Stomach (tissue), 9 donors: ENCODE results near the gene CCM2L. TPM values are rescaled to one million over a fixed set of nuclear protein-coding genes. Genes with fewer than 3 reads are reported as not detected.

Experiments
- DNase-seq, 2 donors: peaks; one replicate each; pipeline versions ENCODE4 v3.0.0 to v3.0.0-alpha.2; 2013 to 2019
- H3K27ac ChIP-seq, 5 donors: fragments of 200-600 bp in 4 of 5; sonication (generic) in 4 of 5; one replicate each; pipeline ENCODE4 v1.5.1; 2013 to 2019; ENCODE audit warnings: mild to moderate bottlenecking in 1 of 5, moderate library complexity in 1 of 5
- H3K27me3 ChIP-seq, 3 donors: fragments of 200-600 bp; sonication (generic); one replicate each; pipeline ENCODE4 v1.5.1; 2017 to 2019; ENCODE audit warnings: mixed run types in 1 of 3
- H3K36me3 ChIP-seq, 4 donors: fragments of 200-600 bp; sonication (generic); 1 replicate in 3 of 4; 2 replicates in 1 of 4; pipeline ENCODE4 v1.5.1; 2016 to 2019
- H3K4me1 ChIP-seq, 4 donors: fragments of 200-600 bp; sonication (generic); one replicate each; pipeline ENCODE4 v1.5.1; 2016 to 2019
- H3K4me3 ChIP-seq, 4 donors: fragments of 200-600 bp; sonication (generic) in 3 of 4; one replicate each; pipeline ENCODE4 v1.5.1; 2016 to 2019; ENCODE audit warnings: mild to moderate bottlenecking in 1 of 4
- H3K9me3 ChIP-seq, 4 donors: fragments of 200-600 bp; sonication (generic); one replicate each; pipeline ENCODE4 v1.5.1; 2016 to 2019
- CTCF ChIP-seq, 7 experiments: fragments of 450-650 bp in 4 of 7; fragments of 200-600 bp in 3 of 7; sonication (generic) in 3 of 7; IDR thresholded peaks; one replicate each; pipeline ENCODE4 v1.5.1; 2016 to 2019; ENCODE audit warnings: antibody characterized with exemption in 7 of 7, control low read depth in 2 of 7, mild to moderate bottlenecking in 1 of 7
- EP300 ChIP-seq: sonication (generic); formaldehyde crosslinking; IDR thresholded peaks from one replicate; pipeline ENCODE4 v1.6.1; 2017; ENCODE audit warnings: antibody characterized with exemption
- POLR2A ChIP-seq, 4 donors: fragments of 450-650 bp; IDR thresholded peaks; one replicate each; pipeline ENCODE4 v1.6.1; 2016; ENCODE audit warnings: antibody characterized with exemption in 4 of 4, control low read depth in 2 of 4, mild to moderate bottlenecking in 1 of 4, moderate library complexity in 1 of 4
- POLR2AphosphoS5 ChIP-seq, 3 donors: sonication (generic); formaldehyde crosslinking; IDR thresholded peaks; one replicate each; pipeline ENCODE4 v1.6.1; 2016; ENCODE audit warnings: antibody characterized with exemption in 3 of 3
- WGBS, 5 donors: extraction: QIAGEN DNeasy Blood & Tissue Kit in 3 of 5; methylation state at CpG; one replicate each; pipeline versions ENCODE4 v1.1.5 to v1.1.7; 2013 to 2018; 5-methylcytosine and 5-hydroxymethylcytosine counted together
- intact Hi-C: fragments of 100-400 bp; cut with DNase I; formaldehyde crosslinking; loops from one replicate; pipeline ENCODE4 v1.15.1; 2023; ENCODE audit warnings: low total_unique reads
- polyA plus RNA-seq, 3 donors: library from polyadenylated mRNA; stranded (reverse); fragments of 200-250 nt; gene quantifications; one replicate each; pipeline ENCODE4 v1.2.3, GENCODE V29; 2013
- total RNA-seq, 5 donors: library from RNA; depleted of rRNA; stranded (reverse); fragments of >200 nt; gene quantifications; one replicate each; pipeline versions ENCODE4 v1.1.0 to v1.2.3, GENCODE V29; 2014 to 2016
- donor health status: healthy with polysubstance abuse.
- donor health status: Bipolar disorder and iron deficiency.
- donor health status: healthy.

The CCM2L gene
- total and polyA plus RNA-seq, 8 donors, result 0.45 to 4.4 (median 2.1) TPM; not detected in 2

- Histone ChIP-seq H3K36me3 (no peaks in the 10 kb centered on the region), H3K9me3 (no peaks in the 10 kb centered on the region), H3K4me1 (peaks cover 0 to 4% (median under 1%) of the 10 kb centered on the region in 4 donors), H3K27me3 (peaks cover 0 to 67% (median 33%) of the 10 kb centered on the region in 3 donors), H3K4me3 (no peak overlapping the region), H3K27ac (no peak overlapping the region)
- DNase-seq, result no peak
- WGBS, 5 donors, result 80 to 85% (median 83%) methylated on average over 6 of the region's 6 CpGs
- intact Hi-C loops, result loop anchor here (10.0 kb wide), 1 partner anchor 200 kb away; no protein-coding TSS in a partner anchor
- TF ChIP-seq POLR2A (IDR thresholded peaks at IDR 0.05), result no peak
Measured at GRCh38 chr20:32024683-32025295, 14.6 kb downstream of the CCM2L start.

- no peak overlapping the region for H3K4me3 ChIP-seq
- no peak for TF ChIP-seq CTCF (IDR thresholded peaks at IDR 0.05)
- H3K27me3 ChIP-seq, result peaks cover 0 to 55% (median 17%) of the 10 kb centered on the region in 3 donors
Measured at GRCh38 chr20:32027643-32028042, 17.4 kb downstream of the CCM2L start.

GRCh38 chr20:32028647-32029372 lies 18.6 kb downstream of the CCM2L start:
- H3K9me3 ChIP-seq, result no peaks in the 10 kb centered on the region
- TF ChIP-seq CTCF (IDR thresholded peaks at IDR 0.05) (no peak), EP300 (no peak), POLR2AphosphoS5 (IDR thresholded peaks at IDR 0.05) (no peak), POLR2A (IDR thresholded peaks at IDR 0.05) (no peak)
- intact Hi-C loops, result loop anchor here (10.0 kb wide), 1 partner anchor 204 kb away; no protein-coding TSS in a partner anchor
- 35 to 52% (median 43%) methylated on average over 11 to 12 of the region's 12 CpGs for WGBS, 5 donors
- H3K4me3 ChIP-seq, result no peak overlapping the region
- H3K36me3 ChIP-seq, result no peaks in the 10 kb centered on the region
- peak in 1 of 2 donors; percentile 48 for DNase-seq
- peaks cover 4 to 15% (median 12%) of the 10 kb centered on the region in 4 donors for H3K4me1 ChIP-seq
- H3K27me3 ChIP-seq, result peaks cover 0 to 49% (median 12%) of the 10 kb centered on the region in 3 donors
- no peak overlapping the region for H3K27ac ChIP-seq

More at GRCh38 chr20:32027643-32028042, 17.4 kb downstream of the CCM2L start:
- DNase-seq, result no peak
- 86 to 96% (median 92%) methylated on average over 3 of the region's 3 CpGs for WGBS, 5 donors
- H3K9me3 ChIP-seq, result no peaks in the 10 kb centered on the region
- H3K27ac ChIP-seq, result no peak overlapping the region
- peaks cover 4 to 12% (median 11%) of the 10 kb centered on the region in 4 donors for H3K4me1 ChIP-seq
- no peaks in the 10 kb centered on the region for H3K36me3 ChIP-seq
- intact Hi-C loops, result loop anchor here (10.0 kb wide), 1 partner anchor 203 kb away; no protein-coding TSS in a partner anchor

- H3K36me3 ChIP-seq, result no peaks in the 10 kb centered on the region
- no peak for DNase-seq
- TF ChIP-seq CTCF (IDR thresholded peaks at IDR 0.05), result no peak
- TF ChIP-seq POLR2AphosphoS5 (IDR thresholded peaks at IDR 0.05), result no peak
- no peak for TF ChIP-seq EP300
- TF ChIP-seq POLR2A (IDR thresholded peaks at IDR 0.05), result no peak
- WGBS, 5 donors, result 88 to 92% (median 89%) methylated on average over 9 to 11 of the region's 11 CpGs
- H3K9me3 ChIP-seq, result no peaks in the 10 kb centered on the region
- H3K27me3 ChIP-seq, result peaks cover 0 to 49% (median 18%) of the 10 kb centered on the region in 3 donors
- H3K4me3 ChIP-seq, result no peak overlapping the region
- intact Hi-C loops, result loop anchor here (10.0 kb wide), 1 partner anchor 205 kb away; no protein-coding TSS in a partner anchor
- H3K27ac ChIP-seq, result no peak overlapping the region
- H3K4me1 ChIP-seq, result peaks cover 4 to 18% (median 12%) of the 10 kb centered on the region in 4 donors
Measured at GRCh38 chr20:32029561-32029960, 19.3 kb downstream of the CCM2L start.
